B cell (primary cell): ENCODE measurements around the gene SCN8A.
A peak's percentile ranks its signal among the peaks of the same experiment; 100 is the strongest.

Source experiments
- CTCF ChIP-seq: fragments of 200-600 bp; IDR thresholded peaks from one replicate; pipeline ENCODE4 v1.8.0; 2022; ENCODE audit warnings: antibody characterized with exemption, mild to moderate bottlenecking
- EZH2 ChIP-seq: IDR thresholded peaks from 2 replicates; pipeline ENCODE4 v1.6.1; 2012; ENCODE audit warnings: borderline replicate concordance, low read depth, mild to moderate bottlenecking, moderate library complexity, low read length; ENCODE audit not compliant: insufficient read depth, poor library complexity, severe bottlenecking

GRCh38 chr12:51590347-51591015 lies 552 bp upstream of the SCN8A start:
- TF ChIP-seq EZH2 (no peak), CTCF (peak; percentile 58)
